Islet precursor cell (in vitro differentiated cells): ENCODE measurements around the gene SIMC1.
A peak's percentile ranks its signal among the peaks of the same experiment; 100 is the strongest.
"Not testable (repeated sequence)": the region's sequence is repeated elsewhere in the genome, so short reads cannot be mapped to it uniquely, and the experiment has no call there.

Experiments used
- DNase-seq: peaks from one replicate; pipeline ENCODE4 v3.0.0-alpha.2; 2018

Gene SIMC1

DNA sequence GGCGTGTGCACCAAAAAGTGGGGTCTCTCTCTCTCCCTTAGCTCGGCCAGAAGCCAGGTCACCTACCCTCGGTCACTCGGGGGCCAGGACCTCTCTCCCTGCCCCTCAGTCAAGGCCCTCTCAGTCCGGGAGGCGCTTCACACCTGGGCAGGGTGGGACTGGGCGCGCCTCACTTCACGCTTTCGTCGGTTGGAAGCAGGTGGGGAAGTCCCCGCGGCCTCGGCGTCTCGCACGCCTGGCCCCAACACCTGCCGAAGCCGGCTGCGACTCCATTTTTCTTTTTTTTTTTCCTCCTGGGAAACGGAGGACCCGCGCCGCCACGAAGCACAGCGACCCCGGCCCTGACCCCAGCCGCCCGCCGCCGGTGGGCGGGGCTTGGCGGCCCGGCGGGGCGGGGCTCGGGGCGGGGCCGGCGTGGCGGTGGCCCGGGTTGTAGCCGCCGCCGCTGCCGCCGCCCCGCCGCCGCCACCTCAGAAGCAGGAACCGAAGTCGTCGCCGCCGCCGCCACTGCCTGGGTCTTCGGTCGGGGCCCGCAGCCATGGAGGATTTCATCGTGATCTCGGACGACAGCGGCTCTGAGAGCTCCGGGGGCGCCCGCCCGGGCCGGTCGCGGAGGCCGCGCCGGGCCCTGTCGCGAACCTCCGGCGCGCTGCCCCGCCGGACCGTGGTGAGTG is at the start of gene SIMC1:
Gene SIMC1 (plus strand): TSS at position 454 of the 674 bp plus-strand sequence. CDS start 85 bp downstream, at position 539.
- peak; percentile 59 for DNase-seq

DNA sequence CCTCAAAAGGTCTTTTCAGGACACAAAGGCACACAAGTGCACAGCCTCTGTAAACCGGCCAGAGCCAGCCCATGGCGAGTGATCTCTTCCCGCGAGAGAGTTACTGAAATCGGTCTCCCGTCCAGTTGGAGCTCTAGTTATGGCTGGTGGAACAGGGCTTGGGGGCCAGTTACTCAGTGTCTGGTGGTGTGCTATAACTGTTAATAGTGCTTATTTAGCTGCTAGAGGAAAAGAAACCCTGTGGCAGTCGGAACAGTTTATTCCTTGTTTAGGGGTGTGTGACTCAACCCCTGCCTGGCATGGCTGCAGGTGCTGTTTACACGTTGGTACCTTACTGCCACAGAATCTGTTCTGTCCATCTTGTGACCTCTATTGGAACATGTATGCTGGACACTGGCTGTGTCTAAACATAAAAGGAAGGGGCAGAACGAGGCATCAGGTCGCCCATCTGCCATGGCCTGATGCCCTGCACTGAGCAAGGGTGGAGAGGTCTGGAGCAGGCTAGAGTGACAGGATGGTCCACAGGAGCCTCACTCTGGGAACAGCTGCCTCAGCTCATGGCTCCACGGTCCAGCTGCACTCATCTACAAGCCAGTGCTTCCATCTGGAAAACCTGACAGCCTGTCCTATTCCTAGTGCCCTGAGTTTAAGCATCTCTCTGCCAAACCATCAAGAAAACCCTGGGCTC is 49.6 kb upstream of the SIMC1 start:
- peak; percentile 34 for DNase-seq

DNA sequence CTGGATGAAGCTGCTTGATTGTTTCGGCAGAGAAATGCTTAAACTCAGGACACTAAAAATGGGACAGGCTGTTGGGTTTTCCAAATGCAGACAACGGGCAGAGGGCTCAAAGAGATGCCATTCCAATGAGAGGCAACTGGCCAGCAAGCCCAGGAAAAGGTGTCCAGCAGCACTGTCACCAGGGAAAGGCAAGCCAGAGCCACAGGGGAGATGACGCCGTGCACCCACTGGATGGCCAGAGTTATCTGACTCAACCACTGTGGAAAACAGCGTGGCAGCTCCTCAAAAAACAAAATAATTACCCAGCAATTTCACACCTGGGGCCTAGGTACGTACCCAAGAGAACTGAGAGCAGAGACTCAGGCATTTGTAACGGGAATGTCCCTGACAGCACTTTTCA is 48.4 kb upstream of the SIMC1 start:
- DNase-seq = no peak

DNA sequence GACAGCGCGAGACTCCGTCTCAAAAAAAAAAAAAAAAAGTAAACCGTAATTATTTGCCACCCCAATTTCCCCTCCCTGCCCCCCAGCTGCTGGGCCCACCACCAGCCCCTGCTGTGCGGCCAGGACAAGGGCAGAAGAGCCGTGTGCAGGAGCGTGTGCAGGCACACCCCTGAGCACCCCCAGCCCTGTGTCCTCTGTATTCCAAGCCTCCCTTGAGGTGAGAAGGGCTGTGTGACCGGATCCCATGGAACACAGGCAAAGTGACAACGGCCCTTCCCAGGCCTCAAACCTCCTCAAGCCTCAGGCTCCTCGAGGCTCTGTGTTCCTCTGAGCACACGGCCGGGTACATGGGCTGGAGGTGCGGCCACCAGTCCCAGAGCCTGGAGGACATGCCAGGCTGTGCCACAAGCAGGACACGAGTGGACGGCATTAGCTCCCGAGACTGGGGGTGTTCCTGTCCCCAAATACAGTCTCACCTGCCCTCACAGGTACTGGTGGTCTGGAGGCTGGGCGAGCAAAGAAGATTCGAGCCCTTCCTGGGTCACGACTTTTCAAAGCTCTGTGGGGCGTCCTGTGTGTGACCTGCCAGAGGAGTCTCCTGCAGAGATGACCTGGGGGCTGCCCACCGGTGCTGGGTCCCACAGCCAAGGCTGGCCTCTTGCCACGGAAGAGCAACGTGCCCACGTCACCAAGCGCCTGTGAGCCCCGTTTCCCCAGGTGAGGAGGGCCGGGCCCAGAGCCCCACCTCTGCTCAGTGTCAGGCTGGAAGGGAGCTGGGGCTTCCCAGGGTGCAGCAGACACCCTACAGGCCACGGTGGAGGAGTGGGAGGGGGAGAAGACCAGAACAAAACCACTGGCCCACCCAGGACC is 47.1 kb upstream of the SIMC1 start:
- DNase-seq = no peak

DNA sequence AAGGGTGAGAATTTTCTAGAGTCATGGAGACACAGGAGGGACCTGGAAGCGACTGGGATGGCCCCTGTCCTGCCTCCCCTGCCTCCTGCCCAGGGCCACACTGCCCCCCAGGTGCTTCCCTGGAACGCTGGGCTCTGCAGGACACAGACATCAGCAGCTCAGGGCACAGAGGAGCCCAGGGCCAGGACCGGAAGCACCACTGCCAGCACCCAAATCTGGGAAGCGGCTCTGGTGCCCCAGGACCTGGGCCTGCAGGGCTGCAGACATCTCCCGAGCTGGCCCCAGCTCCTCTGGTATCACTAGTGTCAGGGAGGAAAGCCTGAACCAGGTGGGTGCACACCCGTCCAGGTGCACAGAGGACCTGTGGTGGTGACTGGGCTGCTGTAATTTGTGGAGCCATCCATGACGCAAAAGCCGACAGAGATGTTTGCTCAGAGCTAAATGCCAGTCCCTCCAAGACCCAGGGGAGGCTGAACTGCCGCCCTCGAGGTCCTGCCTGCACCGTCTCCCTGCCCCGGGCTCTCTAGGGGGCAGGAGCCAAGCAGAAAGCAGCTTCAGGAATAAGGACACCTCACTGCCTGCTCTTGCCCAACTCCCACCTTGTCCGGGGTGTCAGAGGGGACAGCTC is 46.0 kb upstream of the SIMC1 start:
- no peak for DNase-seq

DNA sequence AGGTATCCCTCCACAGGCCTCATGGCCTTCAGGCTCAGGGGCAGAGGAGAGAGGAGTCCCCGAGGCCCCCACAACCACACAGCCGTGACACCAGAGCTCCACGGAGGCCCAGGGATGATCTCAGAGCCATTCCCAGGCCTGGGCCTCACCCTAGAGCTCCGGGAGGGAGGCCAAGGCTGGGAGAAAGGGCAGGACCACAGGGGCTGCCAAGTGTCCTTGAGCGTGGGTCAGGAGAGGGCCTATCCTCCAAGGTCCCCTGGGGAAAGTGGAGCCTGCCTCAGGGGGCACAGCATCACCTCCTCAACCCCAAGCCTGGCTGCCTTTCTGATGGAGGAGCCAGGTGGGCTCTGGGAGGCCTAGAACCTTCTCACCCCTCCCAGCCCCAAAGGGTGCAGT is 45.5 kb upstream of the SIMC1 start:
- DNase-seq = not testable (repeated sequence)

DNA sequence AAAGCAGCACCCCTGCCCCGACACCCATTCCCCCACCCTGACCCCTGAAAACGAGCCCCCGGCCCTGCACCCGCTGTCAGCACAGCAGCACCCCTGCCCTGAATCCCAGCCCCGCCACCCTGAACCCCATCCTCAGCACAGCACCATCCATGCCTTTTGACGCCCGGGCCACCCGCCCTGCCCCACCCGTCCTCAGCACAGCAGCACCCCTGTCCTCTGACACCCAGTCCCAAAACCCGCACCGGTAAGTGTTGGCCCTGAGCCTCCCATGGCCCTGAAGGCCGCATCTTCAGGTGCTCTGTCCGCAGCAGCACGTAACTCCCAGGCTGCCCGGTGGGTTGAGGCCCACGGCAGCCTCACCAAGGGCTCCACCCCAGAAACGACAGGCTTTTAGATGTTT is 44.6 kb upstream of the SIMC1 start:
- DNase-seq = peak; percentile 43

DNA sequence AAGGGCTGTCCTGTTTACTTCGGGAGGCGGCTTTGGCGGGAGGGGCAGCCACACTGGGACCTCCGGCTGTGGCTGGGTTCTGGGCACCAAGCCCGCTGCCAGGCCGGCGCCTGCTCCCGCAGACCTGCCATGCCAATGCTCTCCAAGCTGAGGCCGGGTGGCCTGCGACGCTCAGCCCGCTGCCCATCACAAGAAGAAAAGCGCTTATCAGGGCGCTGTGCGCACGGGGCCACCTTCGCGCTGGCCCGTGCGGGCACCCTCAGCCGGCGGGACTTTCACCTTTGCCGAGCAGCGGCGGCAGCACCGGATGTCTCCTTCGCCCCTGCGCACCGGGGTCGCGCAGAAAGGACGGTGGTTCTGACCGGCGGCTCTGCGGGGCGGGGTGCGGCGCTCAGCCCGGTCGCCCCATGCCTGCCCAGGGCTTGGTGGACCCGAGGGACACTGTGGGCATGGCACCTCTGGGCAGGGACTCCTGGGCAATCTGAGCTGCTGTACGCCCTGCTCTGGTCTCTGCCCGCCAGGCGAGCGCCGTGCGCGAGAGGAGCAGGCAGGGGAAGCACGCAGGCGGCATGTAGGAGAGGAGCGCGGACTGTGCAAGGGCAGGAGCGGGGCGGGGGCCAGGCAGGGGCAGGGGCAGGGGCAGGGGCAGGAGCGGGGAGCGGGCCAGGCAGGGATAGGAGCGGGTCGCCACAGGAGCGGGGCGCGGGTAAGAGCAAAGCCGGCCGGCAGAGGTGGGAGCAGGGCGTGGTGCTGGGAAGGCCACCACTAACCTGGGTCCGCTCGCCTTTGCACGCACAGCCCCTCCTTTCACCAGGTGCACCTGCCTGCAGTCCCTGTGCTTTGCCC is 43.8 kb upstream of the SIMC1 start:
- peak; percentile 53 for DNase-seq

DNA sequence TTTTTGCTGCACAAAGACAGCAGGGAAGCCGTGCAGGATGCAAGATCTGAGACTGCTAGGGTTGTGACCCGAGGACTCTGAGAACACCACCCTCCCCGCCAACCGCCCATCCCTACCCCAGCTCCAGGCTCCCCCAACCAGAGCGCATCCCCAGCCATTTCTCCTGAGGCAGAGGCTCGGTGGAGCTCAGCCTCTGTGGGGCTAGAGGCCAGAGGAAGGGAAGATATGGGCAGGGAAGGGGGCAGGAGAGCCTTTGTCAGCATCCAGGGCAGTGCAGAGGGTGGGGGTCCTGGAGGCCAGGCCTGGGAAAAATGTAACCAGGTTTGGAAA is 43.2 kb upstream of the SIMC1 start:
- peak; percentile 32 for DNase-seq

DNA sequence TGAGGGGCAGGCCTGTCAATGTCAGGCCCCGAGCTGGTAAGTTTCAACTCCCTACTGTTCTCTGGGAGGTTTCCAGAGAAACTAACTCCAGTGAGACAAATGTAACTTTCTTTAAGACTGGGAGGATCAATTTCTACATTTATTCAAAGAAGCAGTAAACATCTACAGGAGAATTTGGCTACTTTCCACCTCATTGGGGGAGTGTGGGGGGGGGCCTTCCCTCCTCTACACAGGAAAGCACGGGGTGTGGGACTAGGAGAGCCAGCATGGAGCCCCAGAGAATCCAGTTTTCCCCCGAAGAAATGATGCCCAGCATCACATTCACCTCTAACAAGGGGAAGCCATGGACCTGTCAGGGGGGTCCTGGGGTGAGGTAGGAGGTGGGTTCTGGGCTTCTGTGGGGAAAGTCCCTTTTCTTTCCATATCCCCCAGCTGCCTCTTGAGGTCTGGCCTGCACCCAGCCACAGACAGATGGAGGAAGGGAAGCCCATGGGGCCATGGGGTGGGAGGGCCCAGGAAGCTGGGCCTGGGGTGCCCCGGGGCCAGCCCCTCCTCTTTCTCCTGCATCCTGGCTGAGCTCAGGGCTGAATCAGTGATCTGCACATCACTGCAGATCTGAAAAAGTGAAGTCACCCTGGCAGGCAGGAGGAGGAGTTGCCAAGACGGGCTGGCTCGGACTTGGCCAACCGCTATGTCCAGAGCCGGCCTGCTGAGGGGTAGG is 42.6 kb upstream of the SIMC1 start:
- peak; percentile 4 for DNase-seq

DNA sequence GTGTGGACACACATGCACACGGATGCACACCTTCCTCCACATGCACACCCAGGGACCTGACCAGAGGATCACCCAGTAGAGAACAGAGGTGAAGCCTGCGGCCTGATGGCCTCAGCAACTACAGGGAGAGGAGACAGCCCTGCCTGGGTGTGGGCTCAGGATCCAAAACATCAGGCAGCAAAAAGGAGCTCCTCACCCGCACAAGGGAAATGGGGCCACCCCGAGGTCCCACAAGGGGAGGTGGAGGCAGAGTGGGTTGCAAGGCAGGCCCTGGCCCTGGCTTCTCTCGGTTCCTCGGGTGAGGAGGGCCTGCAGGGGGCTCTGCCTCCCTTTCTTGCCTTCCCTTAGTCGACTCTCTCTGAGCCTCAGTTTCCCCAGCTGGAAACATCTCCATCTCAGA is 41.4 kb upstream of the SIMC1 start:
- not testable (repeated sequence) for DNase-seq

DNA sequence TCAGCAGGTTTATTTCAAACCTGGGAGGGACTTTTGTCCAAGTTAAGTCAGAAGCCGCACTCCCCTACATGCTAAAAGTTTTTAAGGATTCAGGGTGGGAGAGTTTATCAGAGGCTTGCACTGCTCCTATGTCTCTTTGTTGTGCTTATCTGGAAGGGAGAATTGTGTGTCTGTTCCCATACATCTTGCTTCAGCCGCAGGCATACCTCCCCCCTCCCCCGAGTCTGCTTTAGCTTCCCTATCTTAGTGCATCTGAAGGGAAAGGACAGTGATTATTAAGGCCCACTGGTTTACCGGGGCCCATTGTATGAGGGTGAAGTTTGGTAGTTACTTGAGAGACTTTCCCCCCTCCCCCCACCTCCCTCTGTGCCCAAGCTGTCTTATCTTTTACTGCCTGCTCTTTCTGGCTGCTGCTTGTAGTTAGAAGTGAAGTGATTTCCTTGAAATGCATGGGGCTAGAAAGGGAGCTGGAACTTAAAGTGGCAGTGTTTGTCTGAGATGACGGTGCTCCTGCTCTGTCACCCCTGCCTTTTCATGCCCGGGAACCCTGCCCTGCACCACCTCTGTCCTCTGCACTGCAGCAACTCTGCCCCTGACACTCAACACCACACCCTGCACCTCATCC is 40.9 kb upstream of the SIMC1 start:
- DNase-seq = peak; percentile 74

DNA sequence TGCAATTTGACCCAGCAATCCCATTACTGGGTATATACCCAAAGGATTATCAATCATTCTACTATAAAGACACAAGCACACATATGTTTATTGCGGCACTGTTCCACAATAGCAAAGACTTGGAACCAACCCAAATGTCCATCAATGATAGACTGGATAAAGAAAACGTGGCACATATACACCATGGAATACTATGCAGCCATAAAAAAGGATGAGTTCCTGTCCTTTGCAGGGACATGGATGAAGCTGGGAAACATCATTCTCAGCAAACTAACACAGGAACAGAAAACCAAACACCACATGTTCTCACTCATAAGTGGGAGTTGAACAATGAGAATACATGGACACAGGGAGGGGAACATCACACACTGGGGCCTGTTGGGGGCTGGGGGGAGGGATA is 39.9 kb upstream of the SIMC1 start:
- not testable (repeated sequence) for DNase-seq

DNA sequence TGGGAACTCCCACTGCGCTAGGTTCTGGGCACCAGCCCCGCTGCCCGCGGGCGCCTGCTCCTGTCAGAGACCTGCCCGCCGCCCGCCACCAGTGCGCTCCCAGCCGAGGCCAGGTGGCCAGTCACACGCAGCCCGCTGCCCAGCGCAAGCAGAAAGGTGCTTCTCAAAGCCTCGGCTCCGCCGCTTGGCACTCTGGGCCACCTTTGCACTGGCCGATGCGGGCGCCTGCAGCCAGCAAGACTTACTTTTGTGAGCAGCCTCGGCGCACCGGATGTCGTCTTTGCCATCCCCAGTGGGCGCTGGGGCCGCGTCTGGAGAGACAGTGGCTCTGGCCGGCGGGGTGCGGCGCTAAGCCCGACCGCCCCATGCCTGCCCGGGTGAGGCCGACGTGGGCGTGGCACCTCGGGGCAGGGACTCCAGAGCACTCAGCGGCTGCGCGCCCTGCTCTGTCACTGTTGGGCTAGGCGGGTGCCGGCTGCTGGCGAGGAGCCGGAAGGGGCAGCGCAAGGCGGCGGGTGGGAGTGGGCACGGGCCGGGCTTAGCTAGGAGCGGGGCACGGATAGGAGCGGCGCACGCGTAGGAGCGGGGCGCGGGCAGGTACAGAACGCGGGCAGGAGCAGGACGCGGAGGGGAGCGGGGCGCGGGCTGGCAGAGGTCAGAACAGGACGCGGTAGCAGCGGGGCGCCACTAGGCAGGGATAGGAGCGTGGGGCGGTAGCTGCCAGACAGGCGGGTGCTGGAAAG is 39.1 kb upstream of the SIMC1 start:
- not testable (repeated sequence) for DNase-seq

DNA sequence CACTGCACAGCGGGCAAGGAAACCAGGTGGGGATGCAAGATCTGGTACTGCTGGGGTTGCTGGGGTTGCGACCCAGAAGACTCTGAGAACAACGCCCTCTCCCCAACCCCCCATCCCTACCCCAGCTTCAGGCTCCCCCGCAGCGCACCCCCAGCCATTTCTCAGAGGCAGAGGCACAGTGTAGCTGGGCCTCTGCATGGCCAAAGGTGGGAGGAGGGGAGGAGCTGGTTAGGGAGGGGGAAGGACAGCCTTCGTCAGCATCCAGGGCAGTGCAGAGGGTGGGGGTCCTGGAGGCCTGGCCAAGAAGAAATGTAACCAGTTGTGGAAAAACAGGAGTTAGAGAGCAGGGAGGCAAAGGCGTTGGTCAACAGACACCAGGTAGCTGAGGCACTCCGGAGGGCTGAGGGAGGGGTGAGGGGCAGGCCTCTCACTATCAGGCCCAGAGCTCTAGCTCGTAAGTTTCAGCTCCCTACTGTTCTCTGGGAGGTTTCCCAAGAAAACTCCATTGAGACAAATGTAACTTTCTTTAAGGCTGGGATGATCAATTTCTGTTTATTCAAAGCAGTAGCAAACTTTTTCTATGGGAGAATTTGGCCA is 38.3 kb upstream of the SIMC1 start:
- not testable (repeated sequence) for DNase-seq

DNA sequence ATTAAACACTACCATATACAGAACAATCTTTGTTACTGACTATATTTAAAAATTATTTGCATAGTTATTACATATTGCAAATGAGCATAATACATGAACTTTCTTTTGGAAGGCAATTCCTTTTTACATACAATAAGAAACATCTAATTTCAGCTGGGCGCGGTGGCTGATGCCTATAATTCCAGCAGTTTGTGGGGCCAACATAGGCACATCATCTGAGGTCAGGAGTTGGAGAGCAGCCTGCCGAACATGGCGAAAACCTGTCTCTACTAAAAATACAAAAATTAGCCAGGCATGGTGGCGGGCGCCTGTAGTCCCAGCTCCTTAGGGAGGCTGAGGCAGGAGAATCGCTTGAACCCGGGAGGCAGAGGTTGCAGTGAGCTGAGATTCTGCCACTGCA is 36.4 kb upstream of the SIMC1 start:
- DNase-seq = no peak

DNA sequence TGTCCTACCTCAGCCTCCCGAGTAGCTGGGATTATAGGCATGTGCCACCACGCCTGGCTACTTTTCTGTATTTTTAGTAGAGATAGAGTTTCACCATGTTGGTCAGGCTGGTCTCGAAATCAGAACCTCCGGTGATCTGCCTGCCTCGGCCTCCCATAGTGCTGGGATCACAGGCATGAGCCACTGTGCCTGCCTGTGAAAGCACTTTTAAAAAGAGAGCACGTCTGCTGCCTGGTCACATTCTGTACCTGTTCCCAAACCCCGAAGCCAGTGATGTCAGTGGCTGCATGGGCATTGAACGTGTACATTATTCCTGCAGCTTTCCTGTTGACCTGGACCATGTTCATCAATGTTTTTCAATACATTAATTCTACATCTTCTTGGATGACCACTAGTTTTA is 35.1 kb upstream of the SIMC1 start:
- DNase-seq = no peak

DNA sequence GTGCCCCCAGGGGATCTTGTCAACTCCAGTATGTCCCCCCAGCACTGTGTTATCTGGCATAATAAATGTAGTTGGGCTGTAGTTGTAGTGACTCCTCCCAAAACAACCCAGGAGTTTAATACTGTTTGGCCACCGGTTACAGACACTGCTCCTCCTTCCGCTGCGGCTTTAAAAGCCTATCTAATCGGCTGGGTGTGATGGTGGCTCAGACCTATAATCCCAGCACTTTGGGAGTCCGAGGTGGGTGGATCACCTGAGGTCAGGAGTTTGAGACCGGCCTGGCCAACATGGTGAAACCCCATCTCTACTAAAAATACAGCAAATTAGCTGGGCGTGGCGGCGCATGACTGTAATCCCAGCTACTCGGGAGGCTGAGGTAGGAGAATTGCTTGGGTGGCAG is 34.7 kb upstream of the SIMC1 start:
- DNase-seq = not testable (repeated sequence)

DNA sequence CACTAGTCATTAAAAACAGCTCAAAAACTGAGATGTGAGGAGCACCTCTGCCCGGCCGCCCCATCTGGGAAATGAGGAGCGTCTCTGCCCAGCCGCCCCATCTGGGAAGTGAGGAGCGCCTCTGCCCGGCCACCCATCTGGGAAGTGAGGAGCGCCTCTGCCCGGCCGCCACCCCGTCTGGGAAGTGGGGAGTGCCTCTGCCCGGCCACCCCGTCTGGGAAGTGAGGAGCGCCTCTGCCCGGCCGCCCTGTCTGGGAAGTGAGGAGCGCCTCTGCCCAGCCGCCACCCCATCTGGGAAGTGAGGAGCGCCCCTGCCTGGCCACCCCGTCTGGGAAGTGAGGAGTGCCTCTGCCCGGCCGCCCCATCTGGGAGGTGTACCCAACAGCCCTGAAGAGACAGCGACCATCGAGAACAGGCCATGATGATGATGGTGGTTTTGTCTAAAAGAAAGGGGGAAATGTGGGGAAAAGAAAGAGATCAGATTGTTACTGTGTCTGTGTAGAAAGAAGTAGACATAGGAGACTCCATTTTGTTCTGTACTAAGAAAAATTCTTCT is 23.7 kb upstream of the SIMC1 start:
- DNase-seq = not testable (repeated sequence)
